ENCODE data around the gene ATP6V1B1.

GRCh38 chr2:71004857-71005256 is 69.2 kb downstream of the ATP6V1B1 start:
- no peak for TF ChIP-seq CTCF (IDR thresholded peaks at IDR 0.05)
- no peak for TF ChIP-seq POLR2A (IDR thresholded peaks at IDR 0.05)
